GM12891 (cell line): ENCODE data around the gene DHX38.

Source experiments
- POLR2A ChIP-seq: IDR thresholded peaks from 2 replicates; pipeline ENCODE4 v1.6.1; 2011; ENCODE audit warnings: low read depth, low read length, control low read depth
- POLR2AphosphoS5 ChIP-seq: IDR thresholded peaks from 2 replicates; pipeline ENCODE4 v1.6.1; 2011; ENCODE audit warnings: low read depth, low read length, control low read depth
- POU2F2 ChIP-seq: IDR thresholded peaks from 2 replicates; pipeline ENCODE4 v1.6.1; 2011; ENCODE audit warnings: low read depth, mild to moderate bottlenecking, control low read depth, low read length, moderate library complexity
- SPI1 ChIP-seq: IDR thresholded peaks from 2 replicates; pipeline ENCODE4 v1.6.1; 2011; ENCODE audit warnings: low read depth, low read length, control low read depth
- TAF1 ChIP-seq: IDR thresholded peaks from 2 replicates; pipeline ENCODE4 v1.6.1; 2011; ENCODE audit warnings: low read depth, low read length, control low read depth

DNA sequence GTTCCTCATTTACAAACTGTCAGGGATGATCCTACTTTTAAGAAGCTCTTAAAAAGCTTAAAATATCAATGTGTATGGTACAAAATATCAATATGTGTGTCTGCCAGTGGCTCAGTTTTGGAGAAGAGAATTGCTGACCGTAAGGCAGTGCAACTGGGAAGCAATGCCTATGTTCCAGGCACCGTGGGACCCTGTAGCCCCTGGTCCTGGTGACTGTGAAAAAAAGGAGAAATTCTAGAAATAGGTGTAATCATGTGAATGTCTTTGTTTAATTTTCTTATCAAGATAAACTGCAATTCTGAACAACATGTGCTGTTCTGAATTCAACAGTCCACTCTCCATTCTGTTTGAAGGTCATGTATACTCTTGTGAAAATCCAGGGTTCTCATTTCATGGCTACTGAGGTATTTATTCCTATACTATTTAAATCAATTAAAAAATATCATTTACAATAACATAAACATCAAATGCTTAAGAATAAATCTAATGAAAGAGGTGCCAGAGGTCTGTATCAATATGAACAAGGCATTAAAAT is 48.8 kb upstream of the DHX38 start:
- no peak for TF ChIP-seq POU2F2
- TF ChIP-seq POLR2A, result no peak
- no peak for TF ChIP-seq POLR2AphosphoS5
- no peak for TF ChIP-seq TAF1
- TF ChIP-seq SPI1, result no peak
